ENCODE measurements around the gene THEM5.

THEM5 gene

GRCh38 chr1:151803915-151804314 is 49.6 kb downstream of the THEM5 start:
- Histone ChIP-seq H3K9me3 (no peaks in the 10 kb centered on the region), H3K4me3 (ENCODE audit: low read depth in 1 of 2, low read length in 1 of 2) (no peak overlapping the region), H3K36me3 (no peaks in the 10 kb centered on the region), H3K27ac (no peak overlapping the region), H3K4me1 (ENCODE audit: control insufficient read depth in 1 of 2, insufficient read depth in 1 of 2, low read depth in 1 of 2, low read length in 1 of 2) (no peaks in the 10 kb centered on the region), H3K27me3 (peaks cover 83% of the 10 kb centered on the region)
- TF ChIP-seq CTCF (IDR thresholded peaks at IDR 0.05): no peak

GRCh38 chr1:151803164-151803563 is 50.3 kb downstream of the THEM5 start:
- Histone ChIP-seq H3K36me3 (no peaks in the 10 kb centered on the region), H3K4me3 (ENCODE audit: low read depth in 1 of 2, low read length in 1 of 2) (no peak overlapping the region), H3K27me3 (peaks cover 84% of the 10 kb centered on the region), H3K9me3 (no peaks in the 10 kb centered on the region), H3K4me1 (ENCODE audit: control insufficient read depth in 1 of 2, insufficient read depth in 1 of 2, low read depth in 1 of 2, low read length in 1 of 2) (no peaks in the 10 kb centered on the region), H3K27ac (no peak overlapping the region)
- no peak for TF ChIP-seq CTCF (IDR thresholded peaks at IDR 0.05)

GRCh38 chr1:151802372-151802771 is 51.1 kb downstream of the THEM5 start:
- no peaks in the 10 kb centered on the region for H3K9me3 ChIP-seq

GRCh38 chr1:151801846-151802245 is 51.7 kb downstream of the THEM5 start:
- Histone ChIP-seq H3K36me3 (no peaks in the 10 kb centered on the region), H3K4me3 (ENCODE audit: low read depth in 1 of 2, low read length in 1 of 2) (no peak overlapping the region), H3K9me3 (no peaks in the 10 kb centered on the region), H3K27ac (no peak overlapping the region), H3K4me1 (ENCODE audit: control insufficient read depth in 1 of 2, insufficient read depth in 1 of 2, low read depth in 1 of 2, low read length in 1 of 2) (no peaks in the 10 kb centered on the region), H3K27me3 (peaks cover 82% of the 10 kb centered on the region)
- no peak for TF ChIP-seq CTCF (IDR thresholded peaks at IDR 0.05)

More at GRCh38 chr1:151802372-151802771, 51.1 kb downstream of the THEM5 start:
- no peak for TF ChIP-seq CTCF (IDR thresholded peaks at IDR 0.05)
- Histone ChIP-seq H3K4me3 (ENCODE audit: low read depth in 1 of 2, low read length in 1 of 2) (no peak overlapping the region), H3K27me3 (peaks cover 82% of the 10 kb centered on the region), H3K4me1 (ENCODE audit: control insufficient read depth in 1 of 2, insufficient read depth in 1 of 2, low read depth in 1 of 2, low read length in 1 of 2) (no peaks in the 10 kb centered on the region), H3K36me3 (no peaks in the 10 kb centered on the region), H3K27ac (no peak overlapping the region)

- Histone ChIP-seq H3K4me1 (ENCODE audit: control insufficient read depth in 1 of 2, insufficient read depth in 1 of 2, low read depth in 1 of 2, low read length in 1 of 2) (no peaks in the 10 kb centered on the region), H3K4me3 (ENCODE audit: low read depth in 1 of 2, low read length in 1 of 2) (no peak overlapping the region), H3K36me3 (no peaks in the 10 kb centered on the region), H3K27ac (no peak overlapping the region), H3K27me3 (peaks cover 77% of the 10 kb centered on the region), H3K9me3 (no peaks in the 10 kb centered on the region)
- TF ChIP-seq CTCF (IDR thresholded peaks at IDR 0.05): no peak
These were observed 52.1 kb downstream of the THEM5 start for GRCh38 chr1:151801310-151801820.

- Histone ChIP-seq H3K9me3 (no peaks in the 10 kb centered on the region), H3K27ac (no peak overlapping the region), H3K36me3 (no peaks in the 10 kb centered on the region), H3K4me1 (ENCODE audit: control insufficient read depth in 1 of 2, insufficient read depth in 1 of 2, low read depth in 1 of 2, low read length in 1 of 2) (no peaks in the 10 kb centered on the region), H3K4me3 (ENCODE audit: low read depth in 1 of 2, low read length in 1 of 2) (no peak overlapping the region), H3K27me3 (peaks cover 73% of the 10 kb centered on the region)
- TF ChIP-seq CTCF (IDR thresholded peaks at IDR 0.05): no peak
These were observed 52.7 kb downstream of the THEM5 start for GRCh38 chr1:151800830-151801229.

Measured in neutrophil (primary cell).